ENCODE results near the gene FUCA2.

GRCh38 chr6:143498428-143498827 lies 13.1 kb downstream of the FUCA2 start:
- TF ChIP-seq, protein P1, sequence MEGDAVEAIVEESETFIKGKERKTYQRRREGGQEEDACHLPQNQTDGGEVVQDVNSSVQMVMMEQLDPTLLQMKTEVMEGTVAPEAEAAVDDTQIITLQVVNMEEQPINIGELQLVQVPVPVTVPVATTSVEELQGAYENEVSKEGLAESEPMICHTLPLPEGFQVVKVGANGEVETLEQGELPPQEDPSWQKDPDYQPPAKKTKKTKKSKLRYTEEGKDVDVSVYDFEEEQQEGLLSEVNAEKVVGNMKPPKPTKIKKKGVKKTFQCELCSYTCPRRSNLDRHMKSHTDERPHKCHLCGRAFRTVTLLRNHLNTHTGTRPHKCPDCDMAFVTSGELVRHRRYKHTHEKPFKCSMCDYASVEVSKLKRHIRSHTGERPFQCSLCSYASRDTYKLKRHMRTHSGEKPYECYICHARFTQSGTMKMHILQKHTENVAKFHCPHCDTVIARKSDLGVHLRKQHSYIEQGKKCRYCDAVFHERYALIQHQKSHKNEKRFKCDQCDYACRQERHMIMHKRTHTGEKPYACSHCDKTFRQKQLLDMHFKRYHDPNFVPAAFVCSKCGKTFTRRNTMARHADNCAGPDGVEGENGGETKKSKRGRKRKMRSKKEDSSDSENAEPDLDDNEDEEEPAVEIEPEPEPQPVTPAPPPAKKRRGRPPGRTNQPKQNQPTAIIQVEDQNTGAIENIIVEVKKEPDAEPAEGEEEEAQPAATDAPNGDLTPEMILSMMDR (IDR thresholded peaks at IDR 0.05; ENCODE audit: low read depth, low read length, poor library complexity, severe bottlenecking), result no peak
- TF ChIP-seq EZH2phosphoT487 (IDR thresholded peaks at IDR 0.05; ENCODE audit: borderline replicate concordance, low read length), result no peak

Measured in DOHH2 (cell line).